Type B pancreatic cell (in vitro differentiated cells): ENCODE data around the gene LNP1. TPM values are rescaled to one million over a fixed set of nuclear protein-coding genes. Genes with fewer than 3 reads are reported as not detected.

Experiments
- DNase-seq: peaks from one replicate; pipeline ENCODE4 v3.0.0; 2021; ENCODE audit warnings: mixed read lengths; ENCODE audit not compliant: unreplicated experiment; ENCODE audit errors: extremely low spot score
- H3K27ac Mint-ChIP-seq: 2 replicates; pipeline ENCODE4 v1.8.0; 2021; ENCODE audit warnings: mild to moderate bottlenecking, mixed read lengths
- H3K27me3 Mint-ChIP-seq: 2 replicates; pipeline ENCODE4 v1.8.0; 2021; ENCODE audit warnings: mixed read lengths
- H3K36me3 Mint-ChIP-seq: 2 replicates; pipeline ENCODE4 v1.8.0; 2021; ENCODE audit warnings: mixed read lengths
- H3K4me1 Mint-ChIP-seq: one replicate; pipeline ENCODE4 v1.8.0; 2021; ENCODE audit warnings: mixed read lengths; ENCODE audit not compliant: unreplicated experiment
- H3K4me3 Mint-ChIP-seq: 2 replicates; pipeline ENCODE4 v1.8.0; 2021; ENCODE audit warnings: mild to moderate bottlenecking, mixed read lengths
- H3K9me3 Mint-ChIP-seq: 2 replicates; pipeline ENCODE4 v1.8.0; 2021; ENCODE audit warnings: mixed read lengths
- CTCF ChIP-seq: fragments of 200-600 bp; sonication (generic); conservative IDR thresholded peaks from 2 replicates; pipeline ENCODE4 v1.5.0; 2021; ENCODE audit warnings: antibody characterized with exemption, mild to moderate bottlenecking
- total RNA-seq: library from RNA; stranded (reverse); gene quantifications from 2 replicates; pipeline ENCODE4 v1.2.1, GENCODE V29; 2021; ENCODE audit warnings: low replicate concordance

The LNP1 gene
- total RNA-seq, 1 donor from 2014 or later = 6.2 TPM

GRCh38 chr3:100449214-100449613 lies 47.9 kb downstream of the LNP1 start:
- H3K27me3 Mint-ChIP-seq = no peaks in the 10 kb centered on the region
- H3K4me3 Mint-ChIP-seq = no peak overlapping the region

GRCh38 chr3:100454677-100455076 lies 53.3 kb downstream of the LNP1 start:
- Mint-ChIP-seq H3K9me3 (no peaks in the 10 kb centered on the region), H3K27me3 (no peaks in the 10 kb centered on the region), H3K4me1 (no peaks in the 10 kb centered on the region), H3K4me3 (no peak overlapping the region), H3K36me3 (peaks cover 11% of the 10 kb centered on the region), H3K27ac (no peak overlapping the region)
- no peak for TF ChIP-seq CTCF
- DNase-seq = no peak

More at GRCh38 chr3:100449214-100449613, 47.9 kb downstream of the LNP1 start:
- H3K4me1 Mint-ChIP-seq = no peaks in the 10 kb centered on the region
- DNase-seq = no peak
- TF ChIP-seq CTCF = no peak
- peaks cover 10% of the 10 kb centered on the region for H3K36me3 Mint-ChIP-seq
- no peak overlapping the region for H3K27ac Mint-ChIP-seq
- H3K9me3 Mint-ChIP-seq = no peaks in the 10 kb centered on the region

- Mint-ChIP-seq H3K36me3 (peaks cover 11% of the 10 kb centered on the region), H3K9me3 (no peaks in the 10 kb centered on the region), H3K27me3 (no peaks in the 10 kb centered on the region), H3K4me1 (no peaks in the 10 kb centered on the region), H3K4me3 (no peak overlapping the region), H3K27ac (no peak overlapping the region)
- no peak for TF ChIP-seq CTCF
- no peak for DNase-seq
Measured at GRCh38 chr3:100455841-100456550, 54.7 kb downstream of the LNP1 start.

GRCh38 chr3:100456745-100457144 lies 55.4 kb downstream of the LNP1 start:
- no peak for TF ChIP-seq CTCF
- no peak overlapping the region for H3K27ac Mint-ChIP-seq
- H3K27me3 Mint-ChIP-seq = no peaks in the 10 kb centered on the region
- no peaks in the 10 kb centered on the region for H3K4me1 Mint-ChIP-seq
- no peaks in the 10 kb centered on the region for H3K9me3 Mint-ChIP-seq
- H3K36me3 Mint-ChIP-seq = peaks cover 8% of the 10 kb centered on the region
- no peak overlapping the region for H3K4me3 Mint-ChIP-seq
- DNase-seq = no peak

GRCh38 chr3:100457811-100458210 lies 56.5 kb downstream of the LNP1 start:
- DNase-seq = no peak
- peaks cover 3% of the 10 kb centered on the region for H3K36me3 Mint-ChIP-seq
- H3K27ac Mint-ChIP-seq = no peak overlapping the region
- no peaks in the 10 kb centered on the region for H3K9me3 Mint-ChIP-seq
- no peaks in the 10 kb centered on the region for H3K4me1 Mint-ChIP-seq
- H3K4me3 Mint-ChIP-seq = no peak overlapping the region
- H3K27me3 Mint-ChIP-seq = no peaks in the 10 kb centered on the region
- TF ChIP-seq CTCF = no peak

GRCh38 chr3:100458814-100459213 lies 57.5 kb downstream of the LNP1 start:
- no peak for DNase-seq
- no peak overlapping the region for H3K27ac Mint-ChIP-seq
- no peak for TF ChIP-seq CTCF
- no peaks in the 10 kb centered on the region for H3K9me3 Mint-ChIP-seq
- H3K36me3 Mint-ChIP-seq = peaks cover 3% of the 10 kb centered on the region
- H3K4me3 Mint-ChIP-seq = no peak overlapping the region
- no peaks in the 10 kb centered on the region for H3K4me1 Mint-ChIP-seq
- H3K27me3 Mint-ChIP-seq = no peaks in the 10 kb centered on the region
